ENCODE results near the gene MON2. TPM values are rescaled to one million over a fixed set of nuclear protein-coding genes. Genes with fewer than 3 reads are reported as not detected.

MON2 gene
- total RNA-seq, 4 donors from 2014 or later = 78.6 to 102 (median 97.7) TPM

- no peaks in the 10 kb centered on the region for H3K9me3 ChIP-seq
- H3K27ac ChIP-seq = no peak overlapping the region
- DNase-seq = no peak
- H3K36me3 ChIP-seq = peaks cover 0 to 12% (median 0%) of the 10 kb centered on the region in 3 donors
- TF ChIP-seq CTCF (IDR thresholded peaks at IDR 0.05) = no peak
- no peak for TF ChIP-seq POLR2A (IDR thresholded peaks at IDR 0.05)
- no peak overlapping the region for H3K4me3 ChIP-seq
- H3K27me3 ChIP-seq = no peaks in the 10 kb centered on the region
- peaks cover 0 to 5% (median 0%) of the 10 kb centered on the region in 4 donors for H3K4me1 ChIP-seq
Measured at GRCh38 chr12:62597253-62597652, 130.6 kb downstream of the MON2 start.

GRCh38 chr12:62598846-62599245 lies 132.2 kb downstream of the MON2 start:
- H3K36me3 ChIP-seq = no peaks in the 10 kb centered on the region
- no peaks in the 10 kb centered on the region for H3K9me3 ChIP-seq
- no peak overlapping the region for H3K27ac ChIP-seq
- no peak overlapping the region for H3K4me3 ChIP-seq
- peaks cover 0 to 5% (median 0%) of the 10 kb centered on the region in 4 donors for H3K4me1 ChIP-seq
- no peaks in the 10 kb centered on the region for H3K27me3 ChIP-seq
- DNase-seq = no peak
- TF ChIP-seq POLR2A (IDR thresholded peaks at IDR 0.05) (no peak), CTCF (IDR thresholded peaks at IDR 0.05) (no peak)

GRCh38 chr12:62599854-62600437 lies 133.3 kb downstream of the MON2 start:
- TF ChIP-seq POLR2A (IDR thresholded peaks at IDR 0.05) (no peak), CTCF (IDR thresholded peaks at IDR 0.05) (peak in 1 of 6 experiments; percentile 20)
- Histone ChIP-seq H3K9me3 (no peaks in the 10 kb centered on the region), H3K4me3 (no peak overlapping the region), H3K27ac (no peak overlapping the region), H3K36me3 (no peaks in the 10 kb centered on the region), H3K27me3 (no peaks in the 10 kb centered on the region), H3K4me1 (peaks cover 0 to 10% (median 2%) of the 10 kb centered on the region in 4 donors)
- DNase-seq = no peak

- Histone ChIP-seq H3K9me3 (no peaks in the 10 kb centered on the region), H3K4me1 (peaks cover 0 to 14% (median 2%) of the 10 kb centered on the region in 4 donors), H3K36me3 (no peaks in the 10 kb centered on the region), H3K27me3 (no peaks in the 10 kb centered on the region), H3K27ac (peak overlapping the region; percentile 91 to 99 (median 98)), H3K4me3 (peak overlapping the region in 2 of 4 donors; percentile 84 to 88)
- no peak for TF ChIP-seq CTCF (IDR thresholded peaks at IDR 0.05)
- no peak for TF ChIP-seq POLR2A (IDR thresholded peaks at IDR 0.05)
- no peak for DNase-seq
Measured at GRCh38 chr12:62601765-62602164, 135.1 kb downstream of the MON2 start.

GRCh38 chr12:62602255-62603060 lies 135.8 kb downstream of the MON2 start:
- TF ChIP-seq POLR2A (IDR thresholded peaks at IDR 0.05) (peak in 1 of 2 donors; percentile 21), CTCF (IDR thresholded peaks at IDR 0.05) (no peak)

More at GRCh38 chr12:62602255-62603060, 135.8 kb downstream of the MON2 start:
- Histone ChIP-seq H3K27ac (peak overlapping the region; percentile 91 to 99 (median 98)), H3K4me1 (peaks cover 0 to 14% (median 2%) of the 10 kb centered on the region in 4 donors), H3K4me3 (peak overlapping the region; percentile 70 to 88 (median 82)), H3K27me3 (no peaks in the 10 kb centered on the region), H3K9me3 (no peaks in the 10 kb centered on the region), H3K36me3 (no peaks in the 10 kb centered on the region)
- peak; percentile 89 to 96 (median 95) for DNase-seq

Data from Peyer's patch (tissue), 4 donors.